Upper lobe of left lung (tissue), 4 donors: ENCODE measurements around the gene ROR2.

Source experiments
- CTCF ChIP-seq, 6 experiments: fragments of 450-650 bp in 4 of 6; fragments of 200-600 bp in 2 of 6; sonication (generic) in 2 of 6; IDR thresholded peaks; one replicate each; pipeline ENCODE4 v1.5.1; 2016 to 2019; ENCODE audit warnings: antibody characterized with exemption in 6 of 6
- POLR2A ChIP-seq, 4 donors: fragments of 450-650 bp; IDR thresholded peaks; one replicate each; pipeline ENCODE4 v1.5.1; 2016 to 2017; ENCODE audit warnings: antibody characterized with exemption in 4 of 4, mild to moderate bottlenecking in 2 of 4
- POLR2AphosphoS5 ChIP-seq, 2 donors: sonication (generic); formaldehyde crosslinking; IDR thresholded peaks; one replicate each; pipeline ENCODE4 v1.5.1; 2017; ENCODE audit warnings: antibody characterized with exemption in 2 of 2

DNA sequence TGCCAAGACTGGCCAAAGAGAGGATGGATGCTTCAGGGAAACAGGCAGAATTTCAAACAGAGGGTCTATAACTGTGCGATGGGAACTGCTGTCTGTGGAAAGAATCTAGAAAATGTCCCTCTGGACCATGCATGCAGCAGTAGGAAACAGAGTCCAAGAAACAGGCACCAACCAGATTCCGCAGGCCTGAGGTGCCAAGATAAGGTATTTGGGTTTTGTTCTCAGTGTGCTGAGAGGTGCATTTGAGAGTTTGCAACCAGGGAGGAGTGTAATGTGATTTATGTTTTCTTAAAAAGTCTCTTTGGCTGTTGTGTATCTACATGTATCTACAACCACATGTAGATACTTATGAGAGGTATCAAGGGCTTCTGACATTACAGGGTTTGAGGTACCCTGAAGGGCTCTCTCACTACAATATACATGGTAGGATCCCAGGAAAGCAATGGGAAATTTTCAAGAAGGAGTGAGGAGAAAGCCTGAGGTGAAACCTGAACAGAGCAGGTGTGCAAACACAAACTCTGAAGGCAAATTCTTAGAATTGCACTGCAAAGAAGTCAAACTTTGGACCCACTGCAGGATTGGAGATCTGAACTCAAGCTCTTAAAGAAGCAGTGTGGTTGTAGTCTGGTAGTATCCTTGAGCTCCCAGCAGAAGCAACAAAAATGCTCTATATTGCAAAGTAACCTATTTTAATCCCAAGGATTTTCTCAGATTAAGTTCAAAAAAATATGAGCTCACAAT lies 343.6 kb downstream of the ROR2 start:
- TF ChIP-seq CTCF (IDR thresholded peaks at IDR 0.05) (no peak), POLR2A (IDR thresholded peaks at IDR 0.05) (no peak), POLR2AphosphoS5 (IDR thresholded peaks at IDR 0.05) (no peak)
